SK-N-SH (cell line): Measurements from ENCODE around the gene KCNC4. TPM values are rescaled to one million over a fixed set of nuclear protein-coding genes. Genes with fewer than 3 reads are reported as not detected.

Experiments
- CTCF ChIA-PET: fragments of 300-600, 350-600 bp; formaldehyde crosslinking; extraction: SDS; loops from one replicate; lab custom pipeline; 2021; lab: Yijun Ruan, JAX
- POLR2A ChIA-PET: fragments of 350-600 bp; sonication (Branson Sonifier 250); formaldehyde crosslinking; extraction: SDS; loops from one replicate; lab custom pipeline; 2020; ENCODE audit warnings: antibody characterized with exemption, inconsistent platforms; lab: Yijun Ruan, JAX
- DNase-seq: peaks from one replicate; pipeline ENCODE4 v3.0.0; 2012
- H2AFZ ChIP-seq: fragments of 200-600 bp; sonication (generic); 2 replicates; pipeline ENCODE4 v1.8.1; 2016; ENCODE audit warnings: antibody characterized with exemption, mild to moderate bottlenecking, low read depth
- H3F3A ChIP-seq: fragments of 200-600 bp; sonication (generic); replicated peaks from 2 replicates; pipeline ENCODE3; 2016; ENCODE audit warnings: antibody characterized with exemption, mild to moderate bottlenecking; ENCODE audit not compliant: insufficient read depth
- H3K27ac ChIP-seq, 2 experiments: fragments of 200-500 bp in 1 of 2; fragments of 200-600 bp in 1 of 2; sonication (Bioruptor generic) in 1 of 2; sonication (generic), shearing (Covaris generic) in 1 of 2; 2 replicates each; pipeline versions ENCODE4 v1.5.1 to v1.6.1; 2014 to 2016; ENCODE audit warnings: low read depth in 2 of 2, inconsistent platforms in 1 of 2, low read length in 1 of 2, mild to moderate bottlenecking in 1 of 2, mixed read lengths in 1 of 2
- H3K27me3 ChIP-seq: fragments of 200-600 bp; sonication (generic), shearing (Covaris generic); 2 replicates; pipeline ENCODE4 v1.6.1; 2016; ENCODE audit warnings: mixed run types; ENCODE audit not compliant: insufficient read depth
- H3K36me3 ChIP-seq, 2 experiments: fragments of 200-500 bp in 1 of 2; fragments of 200-600 bp in 1 of 2; sonication (Bioruptor generic) in 1 of 2; sonication (generic) in 1 of 2; replicated peaks in 1 of 2; 2 replicates each; pipeline versions ENCODE3 to v1.5.1; 2014 to 2016; ENCODE audit warnings: low read length in 1 of 2, mild to moderate bottlenecking in 1 of 2; ENCODE audit not compliant: insufficient read depth in 2 of 2, control insufficient read depth in 1 of 2
- H3K4me1 ChIP-seq, 2 experiments: fragments of 200-500 bp in 1 of 2; fragments of 200-600 bp in 1 of 2; sonication (Bioruptor generic) in 1 of 2; sonication (generic), shearing (Covaris generic) in 1 of 2; 2 replicates each; pipeline versions ENCODE4 v1.5.1 to v1.6.1; 2014 to 2016; ENCODE audit warnings: low read depth in 1 of 2, low read length in 1 of 2, mixed run types in 1 of 2; ENCODE audit not compliant: insufficient read depth in 2 of 2, control insufficient read depth in 1 of 2
- H3K4me2 ChIP-seq: fragments of 200-600 bp; sonication (generic), shearing (Covaris generic); 2 replicates; pipeline ENCODE4 v1.6.1; 2017; ENCODE audit warnings: mixed run types
- H3K4me3 ChIP-seq, 2 experiments: fragments of 200-500 bp in 1 of 2; fragments of 200-600 bp in 1 of 2; sonication (Bioruptor generic) in 1 of 2; sonication (generic), shearing (Covaris generic) in 1 of 2; 2 replicates each; pipeline versions ENCODE4 v1.5.1 to v1.8.1; 2014 to 2016; ENCODE audit warnings: low read depth in 2 of 2, inconsistent platforms in 1 of 2, low read length in 1 of 2, mild to moderate bottlenecking in 1 of 2, mixed read lengths in 1 of 2, moderate library complexity in 1 of 2
- H3K79me2 ChIP-seq: fragments of 200-600 bp; sonication (generic); 2 replicates; pipeline ENCODE4 v1.8.1; 2017; ENCODE audit warnings: mild to moderate bottlenecking; ENCODE audit not compliant: insufficient read depth
- H3K9ac ChIP-seq: fragments of 200-600 bp; sonication (generic); 2 replicates; pipeline ENCODE4 v1.6.1; 2017; ENCODE audit warnings: mixed run types
- H3K9me2 ChIP-seq: fragments of 200-600 bp; sonication (generic); 2 replicates; pipeline ENCODE4 v1.6.1; 2017; ENCODE audit warnings: mixed run types
- H3K9me3 ChIP-seq: fragments of 200-600 bp; sonication (generic); 2 replicates; pipeline ENCODE4 v1.6.1; 2017; ENCODE audit warnings: mixed run types, mild to moderate bottlenecking, moderate library complexity
- H4K20me1 ChIP-seq: fragments of 200-600 bp; sonication (generic); 2 replicates; pipeline ENCODE4 v1.6.1; 2017; ENCODE audit warnings: mild to moderate bottlenecking, mixed run types; ENCODE audit not compliant: insufficient read depth
- CHD2 ChIP-seq: fragments of 150-350 bp; IDR thresholded peaks from 2 replicates; pipeline ENCODE4 v1.6.1; 2018; ENCODE audit warnings: low read length; ENCODE audit not compliant: partially characterized antibody
- EP300 ChIP-seq, 2 experiments: IDR thresholded peaks; 2 replicates each; pipeline versions ENCODE4 v1.4.0 to v1.6.1; 2012; ENCODE audit warnings: borderline replicate concordance in 1 of 2, low read depth in 1 of 2, low read length in 1 of 2
- FOSL2 ChIP-seq: IDR thresholded peaks from 2 replicates; pipeline ENCODE4 v1.4.0; 2012; ENCODE audit warnings: low read depth, mild to moderate bottlenecking, moderate library complexity, borderline replicate concordance
- FOXJ3 ChIP-seq: sonication (generic); formaldehyde crosslinking; IDR thresholded peaks from 2 replicates; pipeline ENCODE4 v1.5.1; 2020; ENCODE audit warnings: mild to moderate bottlenecking, missing genetic modification reagents
- FOXM1 ChIP-seq: IDR thresholded peaks from 2 replicates; pipeline ENCODE4 v1.4.0; 2012; ENCODE audit warnings: low read depth, mild to moderate bottlenecking
- GABPA ChIP-seq: IDR thresholded peaks from 2 replicates; pipeline ENCODE4 v1.4.0; 2012; ENCODE audit warnings: low read depth, mild to moderate bottlenecking
- MAX ChIP-seq: IDR thresholded peaks from 2 replicates; pipeline ENCODE4 v1.4.0; 2012; ENCODE audit warnings: low read depth
- MXI1 ChIP-seq: IDR thresholded peaks from 2 replicates; pipeline ENCODE4 v1.6.1; 2012; ENCODE audit warnings: mild to moderate bottlenecking, low read depth, low read length, improper control_type of control experiment
- NFIC ChIP-seq: IDR thresholded peaks from 2 replicates; pipeline ENCODE4 v1.4.0; 2012; ENCODE audit warnings: borderline replicate concordance
- NRF1 ChIP-seq: IDR thresholded peaks from 2 replicates; pipeline ENCODE4 v1.6.1; 2012; ENCODE audit warnings: low read depth, mild to moderate bottlenecking, low read length
- RAD21 ChIP-seq: IDR thresholded peaks from 2 replicates; pipeline ENCODE4 v1.6.1; 2012; ENCODE audit warnings: mild to moderate bottlenecking, low read length
- TEAD4 ChIP-seq: IDR thresholded peaks from 2 replicates; pipeline ENCODE4 v1.4.0; 2012; ENCODE audit warnings: mild to moderate bottlenecking, borderline replicate concordance; ENCODE audit not compliant: insufficient read depth
- YY1 ChIP-seq: IDR thresholded peaks from 2 replicates; pipeline ENCODE4 v1.4.0; 2012; ENCODE audit warnings: low read depth, mild to moderate bottlenecking
- WGBS: methylation state at CpG from one replicate; pipeline ENCODE4 v1.1.6; 2017; ENCODE audit warnings: low lambda C conversion rate; 5-methylcytosine and 5-hydroxymethylcytosine counted together
- polyA plus RNA-seq, 3 experiments: library from polyadenylated mRNA; depleted of rRNA; stranded (reverse); fragments of >200 nt; gene quantifications; 2 replicates each; pipeline ENCODE4 v1.2.3, GENCODE V29; 2012
- TF ChIP-seq, protein P1 (sequence below): IDR thresholded peaks from 2 replicates; pipeline ENCODE4 v1.4.0; 2012; ENCODE audit warnings: low read depth, borderline replicate concordance
- TF ChIP-seq, protein P2 (sequence below): fragments of 200-600 bp; sonication (generic); IDR thresholded peaks from 2 replicates; pipeline ENCODE4 v1.6.1; 2017; ENCODE audit warnings: antibody characterized with exemption, mild to moderate bottlenecking, moderate library complexity
- TF ChIP-seq, protein P3 (sequence below): fragments of 150-350 bp; IDR thresholded peaks from 2 replicates; pipeline ENCODE4 v1.6.1; 2016; ENCODE audit warnings: mild to moderate bottlenecking, low read depth, low read length

Gene KCNC4
- polyA plus RNA-seq, 1 of the 3 experiments (the other 2 are of a cell fraction): 0.51 TPM

DNA sequence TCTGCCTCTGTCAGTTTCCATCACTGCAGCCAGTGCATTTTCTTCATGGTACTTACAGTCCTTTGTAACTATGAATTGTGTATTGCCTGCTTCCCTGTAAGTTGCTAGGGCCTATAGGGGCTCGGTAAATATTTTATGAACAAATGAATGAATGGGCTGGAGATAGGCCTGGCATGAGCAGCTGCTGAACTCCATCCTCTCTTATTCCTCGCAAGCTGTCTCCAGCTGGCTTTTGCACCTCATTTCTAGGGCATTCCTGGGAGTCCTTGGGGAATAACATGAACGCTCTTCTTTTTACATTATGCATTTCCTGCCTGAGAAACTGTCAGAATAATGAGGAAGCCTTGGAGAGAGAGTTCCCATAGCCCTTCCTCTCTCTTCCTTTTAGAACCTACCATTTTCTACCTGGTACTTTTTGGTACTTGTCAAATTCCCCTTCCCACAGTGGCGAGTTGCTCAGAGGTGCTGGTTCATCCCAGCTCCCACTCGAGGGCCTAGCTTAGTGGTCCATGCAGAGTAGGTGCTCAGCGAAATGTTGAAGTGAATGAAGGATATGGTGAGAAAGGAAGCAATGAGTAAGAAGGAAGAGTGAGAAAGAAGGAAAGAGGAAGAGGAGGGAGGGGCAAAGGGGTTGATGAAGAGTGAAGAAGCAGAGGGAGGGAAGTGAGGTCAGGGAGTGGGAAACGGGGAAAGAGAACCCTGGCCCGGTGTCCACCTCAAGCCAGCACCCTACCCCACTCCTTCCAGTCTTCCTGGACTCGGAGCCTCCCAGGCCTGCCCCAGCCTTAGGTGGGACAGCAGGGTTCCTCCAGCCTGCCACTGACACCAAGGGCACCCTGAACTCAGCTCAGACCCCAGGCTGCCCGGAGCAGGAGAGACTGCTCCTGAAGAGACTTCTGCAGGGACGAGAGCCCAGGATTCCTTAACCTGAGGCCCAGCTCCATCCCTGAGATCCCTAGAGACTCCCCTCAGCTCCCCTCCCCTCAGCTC is 29.6 kb downstream of the KCNC4 start:
- WGBS: 64% methylated on average over 9 of the region's 11 CpGs

GRCh38 chr1:110240476-110241210 is 30.5 kb downstream of the KCNC4 start:
- Histone ChIP-seq H3K9ac (no peak overlapping the region), H3K4me3 (no peak overlapping the region), H3K36me3 (no peaks in the 10 kb centered on the region), H3K79me2 (no peaks in the 10 kb centered on the region), H3K4me2 (no peak overlapping the region), H3K4me1 (peaks cover 0 to 24% of the 10 kb centered on the region in 2 experiments; a peak in 2 of 4 replicates)
- WGBS: 80% methylated on average over 9 of the region's 13 CpGs
- CTCF ChIA-PET: interaction anchor here (0.6 to 2.5 kb wide), 7 partner anchors 10 to 220 kb away, joined by 3 to 8 read pairs (median 3); no protein-coding TSS in a partner anchor
- peak; percentile 53 for DNase-seq
- TF ChIP-seq, protein P1, sequence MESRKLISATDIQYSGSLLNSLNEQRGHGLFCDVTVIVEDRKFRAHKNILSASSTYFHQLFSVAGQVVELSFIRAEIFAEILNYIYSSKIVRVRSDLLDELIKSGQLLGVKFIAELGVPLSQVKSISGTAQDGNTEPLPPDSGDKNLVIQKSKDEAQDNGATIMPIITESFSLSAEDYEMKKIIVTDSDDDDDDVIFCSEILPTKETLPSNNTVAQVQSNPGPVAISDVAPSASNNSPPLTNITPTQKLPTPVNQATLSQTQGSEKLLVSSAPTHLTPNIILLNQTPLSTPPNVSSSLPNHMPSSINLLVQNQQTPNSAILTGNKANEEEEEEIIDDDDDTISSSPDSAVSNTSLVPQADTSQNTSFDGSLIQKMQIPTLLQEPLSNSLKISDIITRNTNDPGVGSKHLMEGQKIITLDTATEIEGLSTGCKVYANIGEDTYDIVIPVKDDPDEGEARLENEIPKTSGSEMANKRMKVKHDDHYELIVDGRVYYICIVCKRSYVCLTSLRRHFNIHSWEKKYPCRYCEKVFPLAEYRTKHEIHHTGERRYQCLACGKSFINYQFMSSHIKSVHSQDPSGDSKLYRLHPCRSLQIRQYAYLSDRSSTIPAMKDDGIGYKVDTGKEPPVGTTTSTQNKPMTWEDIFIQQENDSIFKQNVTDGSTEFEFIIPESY: no peak
- TF ChIP-seq TEAD4 (no peak), FOXJ3 (no peak), MAX (no peak), NFIC (no peak), EP300 (IDR thresholded peaks at IDR 0.05; ENCODE audit: borderline replicate concordance in 1 of 2, low read depth in 1 of 2, low read length in 1 of 2) (no peak), CHD2 (no peak), FOXM1 (no peak), GABPA (no peak), RAD21 (no peak), FOSL2 (no peak)
- TF ChIP-seq, protein P2, sequence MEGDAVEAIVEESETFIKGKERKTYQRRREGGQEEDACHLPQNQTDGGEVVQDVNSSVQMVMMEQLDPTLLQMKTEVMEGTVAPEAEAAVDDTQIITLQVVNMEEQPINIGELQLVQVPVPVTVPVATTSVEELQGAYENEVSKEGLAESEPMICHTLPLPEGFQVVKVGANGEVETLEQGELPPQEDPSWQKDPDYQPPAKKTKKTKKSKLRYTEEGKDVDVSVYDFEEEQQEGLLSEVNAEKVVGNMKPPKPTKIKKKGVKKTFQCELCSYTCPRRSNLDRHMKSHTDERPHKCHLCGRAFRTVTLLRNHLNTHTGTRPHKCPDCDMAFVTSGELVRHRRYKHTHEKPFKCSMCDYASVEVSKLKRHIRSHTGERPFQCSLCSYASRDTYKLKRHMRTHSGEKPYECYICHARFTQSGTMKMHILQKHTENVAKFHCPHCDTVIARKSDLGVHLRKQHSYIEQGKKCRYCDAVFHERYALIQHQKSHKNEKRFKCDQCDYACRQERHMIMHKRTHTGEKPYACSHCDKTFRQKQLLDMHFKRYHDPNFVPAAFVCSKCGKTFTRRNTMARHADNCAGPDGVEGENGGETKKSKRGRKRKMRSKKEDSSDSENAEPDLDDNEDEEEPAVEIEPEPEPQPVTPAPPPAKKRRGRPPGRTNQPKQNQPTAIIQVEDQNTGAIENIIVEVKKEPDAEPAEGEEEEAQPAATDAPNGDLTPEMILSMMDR: no peak
- TF ChIP-seq, protein P3, sequence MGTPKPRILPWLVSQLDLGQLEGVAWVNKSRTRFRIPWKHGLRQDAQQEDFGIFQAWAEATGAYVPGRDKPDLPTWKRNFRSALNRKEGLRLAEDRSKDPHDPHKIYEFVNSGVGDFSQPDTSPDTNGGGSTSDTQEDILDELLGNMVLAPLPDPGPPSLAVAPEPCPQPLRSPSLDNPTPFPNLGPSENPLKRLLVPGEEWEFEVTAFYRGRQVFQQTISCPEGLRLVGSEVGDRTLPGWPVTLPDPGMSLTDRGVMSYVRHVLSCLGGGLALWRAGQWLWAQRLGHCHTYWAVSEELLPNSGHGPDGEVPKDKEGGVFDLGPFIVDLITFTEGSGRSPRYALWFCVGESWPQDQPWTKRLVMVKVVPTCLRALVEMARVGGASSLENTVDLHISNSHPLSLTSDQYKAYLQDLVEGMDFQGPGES: no peak
- TF ChIP-seq, all 33 proteins: peak for 0
- H3K27ac ChIP-seq: no peak overlapping the region; a peak in 1 of 4 replicates
- POLR2A ChIA-PET: no interaction called here
- H4K20me1 ChIP-seq: no peaks in the 10 kb centered on the region
- no peaks in the 10 kb centered on the region for H3K9me3 ChIP-seq
- no peaks in the 10 kb centered on the region for H3K9me2 ChIP-seq
- no peaks in the 10 kb centered on the region for H3K27me3 ChIP-seq
- H2AFZ ChIP-seq: no peak overlapping the region
- H3F3A ChIP-seq: no peaks in the 10 kb centered on the region

More for the DNA sequence above, 29.6 kb downstream of the KCNC4 start:
- no peaks in the 10 kb centered on the region for H3K9me3 ChIP-seq
- no peaks in the 10 kb centered on the region for H3F3A ChIP-seq
- no peaks in the 10 kb centered on the region for H3K27me3 ChIP-seq
- no peaks in the 10 kb centered on the region for H3K79me2 ChIP-seq
- peaks cover 0 to 33% of the 10 kb centered on the region in 2 experiments; a peak in 2 of 4 replicates for H3K4me1 ChIP-seq
- POLR2A ChIA-PET: no interaction called here
- no peaks in the 10 kb centered on the region for H3K9me2 ChIP-seq
- no peak overlapping the region for H2AFZ ChIP-seq
- H4K20me1 ChIP-seq: no peaks in the 10 kb centered on the region
- no peak for DNase-seq
- H3K36me3 ChIP-seq: no peaks in the 10 kb centered on the region
- CTCF ChIA-PET: interaction anchor here (0.6 to 2.5 kb wide), 6 partner anchors 10 to 220 kb away, joined by 3 to 10 read pairs (median 6); no protein-coding TSS in a partner anchor
- no peak overlapping the region for H3K27ac ChIP-seq
- no peak overlapping the region for H3K4me3 ChIP-seq
- no peak overlapping the region for H3K4me2 ChIP-seq
- H3K9ac ChIP-seq: no peak overlapping the region
- no peak for TF ChIP-seq MXI1
- TF ChIP-seq NRF1: no peak
- no peak for TF ChIP-seq EP300 (IDR thresholded peaks at IDR 0.05; ENCODE audit: borderline replicate concordance in 1 of 2, low read depth in 1 of 2, low read length in 1 of 2)
- TF ChIP-seq YY1: no peak
